ENCODE measurements around the gene CACNA2D3. TPM values are rescaled to one million over a fixed set of nuclear protein-coding genes. Genes with fewer than 3 reads are reported as not detected.
A peak's percentile ranks its signal among the peaks of the same experiment; 100 is the strongest.

The CACNA2D3 gene
- total RNA-seq, 1 donor from 2014 or later, result not detected

DNA sequence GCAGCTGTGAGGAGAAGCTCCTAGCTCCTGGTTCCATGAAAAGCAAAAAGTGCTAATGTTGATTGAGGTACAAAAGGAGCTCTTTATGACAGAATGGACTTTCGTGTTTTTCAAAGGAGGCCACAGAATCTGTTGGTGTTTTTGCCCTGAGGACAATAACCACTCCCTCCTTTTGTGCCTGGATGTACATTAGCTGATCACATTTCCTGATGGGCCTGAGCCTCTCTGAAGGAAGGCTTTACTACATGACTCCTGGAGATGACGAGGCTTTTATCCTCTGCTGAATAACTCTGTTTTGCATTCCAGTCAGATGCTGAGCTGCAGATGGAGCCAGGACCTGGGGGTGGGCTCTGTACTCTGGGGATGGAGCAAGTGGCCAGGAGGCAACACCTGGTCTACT lies 301.9 kb downstream of the CACNA2D3 start:
- Histone ChIP-seq H3K9me3 (ENCODE audit: low read depth) (no peaks in the 10 kb centered on the region), H3K27me3 (no peaks in the 10 kb centered on the region), H3K36me3 (no peaks in the 10 kb centered on the region), H3K4me2 (no peak overlapping the region), H3K79me2 (ENCODE audit: low read depth) (no peaks in the 10 kb centered on the region), H3K9ac (no peak overlapping the region), H2AFZ (replicated peaks) (peak overlapping the region; percentile 27), H3K27ac (no peak overlapping the region), H4K20me1 (ENCODE audit: low read depth) (no peaks in the 10 kb centered on the region), H3K4me1 (peaks cover 25% of the 10 kb centered on the region), H3K4me3 (no peak overlapping the region), H3F3A (ENCODE audit: low read depth) (no peaks in the 10 kb centered on the region)
- H3K9me3 Mint-ChIP-seq, result no peaks in the 10 kb centered on the region
- peaks cover 32% of the 10 kb centered on the region for H3K4me1 Mint-ChIP-seq
- no peak for DNase-seq (ENCODE audit: low spot score)
- no peak overlapping the region for H3K27ac Mint-ChIP-seq
- peaks cover 5% of the 10 kb centered on the region for H3K27me3 Mint-ChIP-seq (ENCODE audit: insufficient read depth, low read depth)
- no peak overlapping the region for H3K4me3 Mint-ChIP-seq
- H3K36me3 Mint-ChIP-seq, result no peaks in the 10 kb centered on the region
- TF ChIP-seq EZH2phosphoT487 (IDR thresholded peaks at IDR 0.05) (no peak), CTCF (IDR thresholded peaks at IDR 0.05) (no peak), EZH2 (IDR thresholded peaks at IDR 0.05) (no peak)

DNA sequence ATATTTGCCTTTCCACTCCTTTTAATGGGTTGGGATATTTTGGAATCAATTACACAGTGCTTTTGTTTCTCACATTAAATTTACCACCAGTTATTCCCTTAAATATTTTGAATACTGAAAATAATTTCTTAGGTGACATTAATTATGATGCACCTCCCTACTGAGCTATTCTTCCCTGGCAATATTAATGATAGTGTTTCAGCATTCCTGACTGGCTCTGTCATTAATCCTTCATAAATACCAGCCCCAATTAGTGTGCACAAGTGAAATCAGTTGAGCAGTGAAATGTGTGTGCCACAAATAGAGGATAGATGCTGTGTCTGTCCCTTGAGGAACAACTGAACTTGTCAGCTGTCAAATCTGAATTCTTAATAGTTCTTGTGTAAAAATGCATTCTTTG lies 304.0 kb downstream of the CACNA2D3 start:
- Histone ChIP-seq H3K27me3 (no peaks in the 10 kb centered on the region), H3K9me3 (ENCODE audit: low read depth) (no peaks in the 10 kb centered on the region), H3K27ac (no peak overlapping the region), H3K4me3 (no peak overlapping the region), H3K36me3 (no peaks in the 10 kb centered on the region), H3K4me2 (no peak overlapping the region), H3K79me2 (ENCODE audit: low read depth) (no peaks in the 10 kb centered on the region), H3K4me1 (peaks cover 25% of the 10 kb centered on the region), H3K9ac (no peak overlapping the region), H2AFZ (replicated peaks) (no peak overlapping the region), H4K20me1 (ENCODE audit: low read depth) (no peaks in the 10 kb centered on the region), H3F3A (ENCODE audit: low read depth) (no peaks in the 10 kb centered on the region)
- Mint-ChIP-seq H3K4me1 (peaks cover 36% of the 10 kb centered on the region), H3K36me3 (no peaks in the 10 kb centered on the region), H3K4me3 (no peak overlapping the region), H3K27me3 (ENCODE audit: insufficient read depth, low read depth) (peaks cover 2% of the 10 kb centered on the region), H3K9me3 (no peaks in the 10 kb centered on the region), H3K27ac (no peak overlapping the region)
- no peak for DNase-seq (ENCODE audit: low spot score)
- TF ChIP-seq CTCF (IDR thresholded peaks at IDR 0.05) (no peak), EZH2 (IDR thresholded peaks at IDR 0.05) (no peak), EZH2phosphoT487 (IDR thresholded peaks at IDR 0.05) (no peak)

DNA sequence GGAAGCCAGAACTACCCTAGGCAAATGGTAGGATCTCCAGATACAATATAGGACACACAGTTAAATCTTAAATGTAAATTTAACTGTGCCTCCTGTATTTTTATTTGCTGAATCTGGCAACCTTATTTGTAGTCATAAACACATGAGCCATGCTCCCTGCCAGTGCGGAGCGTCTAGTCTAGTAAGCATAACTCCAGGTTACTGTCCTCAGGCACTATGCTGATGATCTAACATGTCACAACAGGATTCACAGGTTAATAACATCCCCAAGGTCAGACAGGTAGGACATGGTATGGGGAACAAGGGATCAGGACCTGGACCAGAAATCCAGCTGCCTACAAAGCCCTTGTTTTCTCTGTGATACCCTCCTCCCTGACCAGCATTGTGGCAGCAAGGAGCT lies 305.1 kb downstream of the CACNA2D3 start:
- DNase-seq (ENCODE audit: low spot score), result no peak
- peaks cover 4% of the 10 kb centered on the region for H3K27me3 Mint-ChIP-seq (ENCODE audit: insufficient read depth, low read depth)
- H3K27ac Mint-ChIP-seq, result no peak overlapping the region
- H3K4me3 Mint-ChIP-seq, result no peak overlapping the region
- Histone ChIP-seq H3K4me3 (no peak overlapping the region), H3K4me2 (peak overlapping the region; percentile 3), H3K79me2 (ENCODE audit: low read depth) (no peaks in the 10 kb centered on the region), H3K9ac (no peak overlapping the region), H3K27me3 (no peaks in the 10 kb centered on the region), H2AFZ (replicated peaks) (no peak overlapping the region), H3K4me1 (peaks cover 16% of the 10 kb centered on the region), H4K20me1 (ENCODE audit: low read depth) (no peaks in the 10 kb centered on the region), H3K36me3 (no peaks in the 10 kb centered on the region), H3K9me3 (ENCODE audit: low read depth) (no peaks in the 10 kb centered on the region), H3F3A (ENCODE audit: low read depth) (no peaks in the 10 kb centered on the region), H3K27ac (no peak overlapping the region)
- H3K36me3 Mint-ChIP-seq, result no peaks in the 10 kb centered on the region
- peaks cover 36% of the 10 kb centered on the region for H3K4me1 Mint-ChIP-seq
- H3K9me3 Mint-ChIP-seq, result no peaks in the 10 kb centered on the region
- TF ChIP-seq EZH2phosphoT487 (IDR thresholded peaks at IDR 0.05) (no peak), EZH2 (IDR thresholded peaks at IDR 0.05) (no peak), CTCF (IDR thresholded peaks at IDR 0.05) (no peak)
